Liver (tissue), 9 donors: ENCODE measurements around the gene CCDC136. TPM values are rescaled to one million over a fixed set of nuclear protein-coding genes. Genes with fewer than 3 reads are reported as not detected.

Experiments
- DNase-seq: peaks from one replicate; pipeline ENCODE4 v3.0.0-alpha.2; 2017; ENCODE audit warnings: low spot score
- H3K27ac ChIP-seq, 2 donors: one replicate each; pipeline ENCODE4 v1.7.0; 2013; ENCODE audit warnings: inconsistent platforms in 2 of 2, low read length in 2 of 2, control low read depth in 1 of 2, low read depth in 1 of 2, mild to moderate bottlenecking in 1 of 2
- H3K27me3 ChIP-seq, 4 donors: one replicate each; pipeline versions ENCODE4 v1.6.1 to v1.7.0; 2013; ENCODE audit warnings: low read length in 3 of 4, inconsistent platforms in 1 of 4, mild to moderate bottlenecking in 1 of 4, moderate library complexity in 1 of 4; ENCODE audit not compliant: control insufficient read depth in 4 of 4, insufficient read depth in 4 of 4
- H3K36me3 ChIP-seq, 4 donors: one replicate each; pipeline versions ENCODE4 v1.6.1 to v1.7.0; 2013; ENCODE audit warnings: low read length in 3 of 4, mild to moderate bottlenecking in 3 of 4, low read depth in 1 of 4, moderate library complexity in 1 of 4; ENCODE audit not compliant: control insufficient read depth in 4 of 4, insufficient read depth in 3 of 4
- H3K4me1 ChIP-seq, 4 donors: one replicate each; pipeline versions ENCODE4 v1.6.1 to v1.7.0; 2013; ENCODE audit warnings: low read length in 3 of 4, mild to moderate bottlenecking in 3 of 4, moderate library complexity in 1 of 4; ENCODE audit not compliant: control insufficient read depth in 4 of 4, insufficient read depth in 4 of 4
- H3K4me3 ChIP-seq, 3 donors: one replicate each; pipeline versions ENCODE4 v1.6.1 to v1.7.0; 2013; ENCODE audit warnings: low read length in 3 of 3, control low read depth in 1 of 3, low read depth in 1 of 3, mild to moderate bottlenecking in 1 of 3
- H3K9ac ChIP-seq, 2 donors: one replicate each; pipeline ENCODE4 v1.7.0; 2013; ENCODE audit warnings: low read length in 2 of 2, mild to moderate bottlenecking in 2 of 2, moderate library complexity in 2 of 2, control low read depth in 1 of 2, low read depth in 1 of 2
- H3K9me3 ChIP-seq, 4 donors: one replicate each; pipeline versions ENCODE4 v1.6.1 to v1.7.0; 2013; ENCODE audit warnings: low read length in 3 of 4; ENCODE audit not compliant: control insufficient read depth in 4 of 4
- ATF3 ChIP-seq: IDR thresholded peaks from 2 replicates; pipeline ENCODE4 v1.6.1; 2016; ENCODE audit warnings: antibody characterized with exemption
- CTCF ChIP-seq: fragments of 150-350 bp; IDR thresholded peaks from 2 replicates; pipeline ENCODE4 v1.5.1; 2017; ENCODE audit warnings: improper control_type of control experiment, low read depth, low read length; ENCODE audit not compliant: missing input control
- EGR1 ChIP-seq, 2 donors: IDR thresholded peaks; 2 replicates each; pipeline ENCODE4 v1.6.1; 2016 to 2018; ENCODE audit warnings: antibody characterized with exemption in 2 of 2, low read depth in 2 of 2
- FOXA1 ChIP-seq: IDR thresholded peaks from 2 replicates; pipeline ENCODE4 v1.6.1; 2016; ENCODE audit warnings: antibody characterized with exemption
- FOXA2 ChIP-seq: IDR thresholded peaks from 2 replicates; pipeline ENCODE4 v1.6.1; 2016; ENCODE audit warnings: antibody characterized with exemption
- GABPA ChIP-seq, 2 donors: IDR thresholded peaks in 1 of 2; conservative IDR thresholded peaks in 1 of 2; 2 replicates each; pipeline ENCODE4 v1.6.1; 2016; ENCODE audit warnings: antibody characterized with exemption in 2 of 2, mild to moderate bottlenecking in 1 of 2, moderate library complexity in 1 of 2
- HNF4A ChIP-seq, 2 donors: conservative IDR thresholded peaks; 2 replicates each; pipeline ENCODE4 v1.6.1; 2016; ENCODE audit warnings: antibody characterized with exemption in 2 of 2, mild to moderate bottlenecking in 2 of 2
- HNF4G ChIP-seq: IDR thresholded peaks from 2 replicates; pipeline ENCODE4 v1.6.1; 2016; ENCODE audit warnings: antibody characterized with exemption
- JUND ChIP-seq, 2 donors: IDR thresholded peaks; 2 replicates each; pipeline ENCODE4 v1.6.1; 2016; ENCODE audit warnings: antibody characterized with exemption in 2 of 2
- MAX ChIP-seq: IDR thresholded peaks from 2 replicates; pipeline ENCODE4 v1.6.1; 2016; ENCODE audit warnings: antibody characterized with exemption
- NR2F2 ChIP-seq: IDR thresholded peaks from 2 replicates; pipeline ENCODE4 v1.6.1; 2016; ENCODE audit warnings: antibody characterized with exemption
- RAD21 ChIP-seq, 2 donors: IDR thresholded peaks; 2 replicates each; pipeline ENCODE4 v1.6.1; 2016; ENCODE audit warnings: antibody characterized with exemption in 2 of 2, mild to moderate bottlenecking in 2 of 2
- REST ChIP-seq: IDR thresholded peaks from 2 replicates; pipeline ENCODE4 v1.6.1; 2016; ENCODE audit warnings: antibody characterized with exemption, mild to moderate bottlenecking
- RXRA ChIP-seq, 2 donors: IDR thresholded peaks; 2 replicates each; pipeline ENCODE4 v1.6.1; 2017 to 2018; ENCODE audit warnings: antibody characterized with exemption in 2 of 2, mild to moderate bottlenecking in 1 of 2
- SP1 ChIP-seq: IDR thresholded peaks from 2 replicates; pipeline ENCODE4 v1.6.1; 2018; ENCODE audit warnings: antibody characterized with exemption, mild to moderate bottlenecking
- TAF1 ChIP-seq: conservative IDR thresholded peaks from 2 replicates; pipeline ENCODE4 v1.6.1; 2016; ENCODE audit warnings: antibody characterized with exemption, mild to moderate bottlenecking
- YY1 ChIP-seq: IDR thresholded peaks from 2 replicates; pipeline ENCODE4 v1.6.1; 2016; ENCODE audit warnings: antibody characterized with exemption, mild to moderate bottlenecking
- ZBTB33 ChIP-seq: IDR thresholded peaks from 2 replicates; pipeline ENCODE4 v1.6.1; 2016; ENCODE audit warnings: antibody characterized with exemption
- WGBS: extraction: QIAGEN DNeasy Blood & Tissue Kit; methylation state at CpG from one replicate; pipeline ENCODE4 v1.1.7; 2013; 5-methylcytosine and 5-hydroxymethylcytosine counted together
- polyA plus RNA-seq, 2 donors: library from polyadenylated mRNA; stranded (reverse) in 1 of 2; unstranded in 1 of 2; fragments of 200-250 nt in 1 of 2; fragments of >200 nt in 1 of 2; fragmentation: Nextera tagmentation in 1 of 2; extraction: Ambion mirVana in 1 of 2; gene quantifications; one replicate each; pipeline versions ENCODE4 v1.2.1 to v1.2.3, GENCODE V29; 2013 to 2015
- total RNA-seq, 2 donors: library from RNA; depleted of rRNA; stranded (reverse); fragments of >200 nt; gene quantifications; one replicate each; pipeline ENCODE4 v1.2.3, GENCODE V29; 2014
- donor health status: healthy.
- donor health status: healthy.
- donor health status: healthy.
- donor health status: healthy.
- donor health status: healthy.

Gene CCDC136
- total and polyA plus RNA-seq, 4 donors = 0.09 to 0.59 (median 0.22) TPM

- no peak for TF ChIP-seq ZBTB33
Observed at GRCh38 chr7:128831178-128831993, 39.6 kb downstream of the CCDC136 start (continued).

- 33% methylated on average over 22 of the region's 22 CpGs for WGBS
- no peak overlapping the region for H3K4me3 ChIP-seq
- H3K9ac ChIP-seq = no peak overlapping the region
- H3K36me3 ChIP-seq = no peaks in the 10 kb centered on the region
- no peak for TF ChIP-seq JUND (IDR thresholded peaks at IDR 0.05)
- TF ChIP-seq SP1 = no peak
- TF ChIP-seq NR2F2 = no peak
- TF ChIP-seq FOXA1 = no peak
- TF ChIP-seq HNF4G = no peak
- no peak for DNase-seq
- peaks cover 3 to 13% (median 7%) of the 10 kb centered on the region in 4 donors for H3K4me1 ChIP-seq
- H3K27ac ChIP-seq = no peak overlapping the region
- H3K27me3 ChIP-seq = peaks cover 0 to 5% (median 0%) of the 10 kb centered on the region in 4 donors
- H3K9me3 ChIP-seq = no peaks in the 10 kb centered on the region
Observed at GRCh38 chr7:128831994-128832879, 40.5 kb downstream of the CCDC136 start.

- DNase-seq = no peak
- no peaks in the 10 kb centered on the region for H3K36me3 ChIP-seq
- H3K9me3 ChIP-seq = no peaks in the 10 kb centered on the region
- no peak overlapping the region for H3K9ac ChIP-seq
- H3K27me3 ChIP-seq = peaks cover 0 to 5% (median 0%) of the 10 kb centered on the region in 4 donors
- TF ChIP-seq REST (no peak), EGR1 (IDR thresholded peaks at IDR 0.05; ENCODE audit: low read depth in 2 of 2) (no peak), FOXA2 (no peak), JUND (IDR thresholded peaks at IDR 0.05) (no peak), YY1 (no peak), RAD21 (IDR thresholded peaks at IDR 0.05) (no peak), NR2F2 (no peak), MAX (no peak), ATF3 (no peak), GABPA (IDR thresholded peaks at IDR 0.05 in 1 of 2, conservative IDR thresholded peaks at IDR 0.05 in 1 of 2) (no peak), CTCF (no peak), FOXA1 (no peak), TAF1 (no peak), HNF4G (no peak), HNF4A (conservative IDR thresholded peaks at IDR 0.05) (no peak), SP1 (no peak), ZBTB33 (no peak), RXRA (IDR thresholded peaks at IDR 0.05) (no peak)
- 29% methylated on average over 2 of the region's 2 CpGs for WGBS
- no peak overlapping the region for H3K4me3 ChIP-seq
- H3K27ac ChIP-seq = no peak overlapping the region
- H3K4me1 ChIP-seq = peaks cover 3 to 13% (median 7%) of the 10 kb centered on the region in 4 donors
Observed at GRCh38 chr7:128832880-128833147, 41.0 kb downstream of the CCDC136 start.
